Cerebellar cortex (tissue), 1 donor: Measurements from ENCODE around the gene TTYH3.

Source experiments
- DNase-seq: peaks from one replicate; pipeline ENCODE4 v3.0.0-alpha.2; 2015; ENCODE audit warnings: low spot score

The TTYH3 gene

DNA sequence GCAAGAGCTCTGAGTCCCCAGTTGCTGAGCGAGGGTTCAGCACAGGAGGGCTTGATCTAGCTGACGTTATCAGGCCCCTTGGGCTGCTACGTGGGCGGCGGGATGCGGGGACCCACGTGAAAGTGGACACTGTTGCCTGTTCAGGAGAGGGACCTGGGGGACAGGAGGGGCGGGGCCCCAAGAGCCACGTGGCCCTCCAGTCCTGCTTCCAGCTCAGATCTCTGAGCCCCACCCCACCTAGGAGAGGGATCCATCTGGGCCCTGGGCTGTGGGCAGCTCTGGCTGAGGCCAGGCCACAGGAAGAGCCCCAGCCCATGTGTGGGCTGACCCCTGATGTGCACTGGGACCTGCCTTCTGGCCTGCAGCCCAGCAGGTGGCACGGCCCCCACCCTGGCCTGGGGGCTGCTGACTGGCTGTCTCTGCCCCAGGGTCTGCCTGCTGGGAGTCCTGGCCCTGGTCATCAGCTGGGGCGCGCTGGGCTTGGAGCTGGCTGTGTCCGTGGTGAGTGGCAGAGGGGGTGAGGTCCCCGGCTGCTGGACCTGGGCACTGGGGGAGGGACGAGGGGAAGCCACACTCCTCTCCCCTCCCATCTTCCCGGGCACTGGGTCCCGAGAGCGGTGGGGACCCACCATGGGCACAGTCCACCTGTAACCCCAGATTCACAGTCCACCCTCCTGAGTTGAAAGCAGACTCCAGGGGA is 17.5 kb downstream of the TTYH3 start:
- DNase-seq: no peak

DNA sequence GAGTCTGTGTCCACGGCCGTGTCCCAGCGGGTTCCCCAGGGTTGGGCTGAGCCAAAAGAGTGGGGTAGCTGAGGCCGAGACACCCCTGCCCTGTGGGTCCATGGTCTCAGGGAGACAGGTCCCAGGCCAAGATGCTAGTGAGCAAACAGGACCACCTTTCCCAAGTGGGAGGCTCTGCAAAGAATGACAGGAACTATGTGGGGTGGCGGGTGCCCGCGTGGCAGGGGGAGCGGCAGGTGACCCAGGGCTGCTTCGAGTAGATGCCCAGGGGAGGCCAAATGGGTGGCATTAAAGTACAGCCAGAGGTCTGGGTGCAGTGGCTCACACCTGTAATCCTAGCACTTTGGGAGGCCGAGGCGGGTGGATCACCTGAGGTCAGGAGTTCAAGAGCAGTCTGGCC is 18.2 kb downstream of the TTYH3 start:
- no peak for DNase-seq

DNA sequence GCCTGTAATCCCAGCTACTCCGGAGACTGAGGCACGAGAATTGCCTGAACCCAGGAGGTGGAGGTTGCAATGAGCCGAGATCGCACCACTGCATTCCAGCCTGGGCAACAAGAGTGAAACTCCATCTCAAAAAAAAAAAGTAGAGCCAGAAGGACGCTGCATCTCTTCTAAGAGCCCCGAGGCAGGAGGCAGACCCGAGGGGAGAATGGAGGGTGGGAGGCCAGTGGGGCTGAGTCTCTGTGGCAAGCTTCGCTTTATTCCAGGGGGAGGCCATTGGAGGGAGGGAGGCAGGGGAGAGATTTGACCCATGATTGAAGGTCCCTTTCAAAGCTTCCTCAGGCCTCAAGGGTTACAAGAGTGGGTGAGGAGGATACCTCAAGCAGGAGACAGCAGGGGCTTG is 18.7 kb downstream of the TTYH3 start:
- DNase-seq: no peak

DNA sequence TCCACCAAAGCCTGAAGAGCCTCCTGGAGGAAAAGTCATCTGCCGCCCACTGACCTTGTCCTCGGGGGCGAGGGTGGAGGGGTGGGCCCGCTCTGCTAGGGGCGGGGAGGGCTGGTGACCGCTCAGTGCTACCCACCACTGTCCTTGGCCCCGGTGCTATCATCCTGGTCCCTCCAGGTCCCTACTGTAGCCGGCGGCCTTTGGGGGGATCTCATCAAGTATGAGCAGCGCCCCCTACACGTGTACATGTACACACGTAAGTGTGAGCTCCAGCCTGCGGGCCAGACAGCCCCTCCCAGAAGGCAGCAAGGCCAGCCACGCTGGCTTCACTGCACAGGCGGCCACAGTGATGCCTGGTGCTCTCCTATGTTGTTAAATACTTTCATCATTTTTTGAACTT is 19.6 kb downstream of the TTYH3 start:
- DNase-seq: peak; percentile 26

DNA sequence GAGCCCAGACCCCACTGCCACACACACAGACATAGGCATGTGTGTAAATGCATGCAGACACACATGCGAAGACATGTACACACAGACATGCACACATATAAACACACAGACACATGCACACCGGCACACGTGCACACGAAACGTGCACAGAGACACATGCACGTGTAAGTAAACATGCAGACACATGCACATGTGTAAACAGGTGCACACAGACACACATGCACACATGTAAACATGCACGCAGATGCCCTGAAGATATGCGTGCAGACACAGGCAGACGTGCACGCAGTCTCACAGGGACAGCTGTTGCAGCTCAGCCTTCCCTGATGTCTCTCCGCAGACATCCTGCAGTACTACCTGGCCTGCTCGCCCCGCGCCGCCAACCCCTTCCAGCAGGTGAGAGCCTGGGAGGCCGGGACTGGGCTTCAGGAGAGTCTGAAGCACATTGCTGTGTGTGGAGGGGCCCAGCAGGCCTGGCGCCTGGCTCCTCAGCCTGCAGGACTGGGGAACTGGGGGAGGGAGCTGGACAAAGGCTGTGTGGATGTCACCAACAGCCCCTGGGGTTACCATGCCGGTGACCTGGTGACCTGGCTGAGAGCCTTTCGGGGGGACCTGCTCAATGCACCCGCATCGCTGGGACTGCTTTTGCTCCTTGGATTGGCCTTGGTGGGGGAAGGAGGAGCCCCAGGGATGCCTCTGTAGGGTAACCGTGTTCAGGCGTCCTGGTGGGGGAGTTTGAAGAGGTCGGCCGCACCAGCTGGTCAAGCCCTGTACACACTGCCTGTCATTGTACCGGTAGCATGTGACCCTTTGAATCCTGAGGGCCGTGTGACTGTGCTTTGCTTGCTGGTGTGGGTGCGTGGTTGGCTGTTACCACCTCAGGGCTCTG is 20.3 kb downstream of the TTYH3 start:
- no peak for DNase-seq

DNA sequence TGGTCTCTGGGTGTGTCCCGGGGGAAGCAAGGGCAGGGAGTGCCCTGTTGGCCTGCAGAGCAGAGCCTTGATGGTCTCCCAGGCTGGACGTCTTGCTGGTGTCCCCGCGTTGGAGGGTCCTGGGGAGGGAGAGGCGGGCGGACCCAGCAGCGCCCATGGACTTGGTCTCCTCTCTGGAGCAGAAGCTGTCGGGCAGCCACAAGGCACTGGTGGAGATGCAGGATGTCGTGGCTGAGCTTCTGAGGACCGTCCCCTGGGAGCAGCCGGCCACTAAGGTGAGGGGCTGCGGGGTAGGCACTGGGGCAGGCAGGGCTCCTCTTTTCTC is 20.9 kb downstream of the TTYH3 start:
- DNase-seq: no peak

DNA sequence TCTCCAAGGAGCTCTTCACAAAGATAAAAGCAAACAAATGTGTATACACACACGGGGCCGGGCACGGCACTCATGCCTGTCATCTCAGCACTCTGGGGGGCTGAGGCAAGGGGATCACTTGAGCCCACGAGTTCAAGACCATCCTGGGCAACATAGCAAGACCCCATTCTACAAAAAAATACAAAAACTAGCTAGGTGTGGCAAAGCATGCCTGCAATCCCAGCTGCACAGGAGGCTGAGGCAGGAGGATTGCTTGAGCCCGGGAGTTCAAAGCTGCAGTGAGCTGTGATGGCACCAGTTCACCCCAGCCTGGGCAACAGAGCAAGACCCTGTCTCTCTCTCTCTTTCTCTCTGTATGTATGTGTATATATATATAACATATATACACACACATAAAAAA is 22.3 kb downstream of the TTYH3 start:
- DNase-seq: no peak

DNA sequence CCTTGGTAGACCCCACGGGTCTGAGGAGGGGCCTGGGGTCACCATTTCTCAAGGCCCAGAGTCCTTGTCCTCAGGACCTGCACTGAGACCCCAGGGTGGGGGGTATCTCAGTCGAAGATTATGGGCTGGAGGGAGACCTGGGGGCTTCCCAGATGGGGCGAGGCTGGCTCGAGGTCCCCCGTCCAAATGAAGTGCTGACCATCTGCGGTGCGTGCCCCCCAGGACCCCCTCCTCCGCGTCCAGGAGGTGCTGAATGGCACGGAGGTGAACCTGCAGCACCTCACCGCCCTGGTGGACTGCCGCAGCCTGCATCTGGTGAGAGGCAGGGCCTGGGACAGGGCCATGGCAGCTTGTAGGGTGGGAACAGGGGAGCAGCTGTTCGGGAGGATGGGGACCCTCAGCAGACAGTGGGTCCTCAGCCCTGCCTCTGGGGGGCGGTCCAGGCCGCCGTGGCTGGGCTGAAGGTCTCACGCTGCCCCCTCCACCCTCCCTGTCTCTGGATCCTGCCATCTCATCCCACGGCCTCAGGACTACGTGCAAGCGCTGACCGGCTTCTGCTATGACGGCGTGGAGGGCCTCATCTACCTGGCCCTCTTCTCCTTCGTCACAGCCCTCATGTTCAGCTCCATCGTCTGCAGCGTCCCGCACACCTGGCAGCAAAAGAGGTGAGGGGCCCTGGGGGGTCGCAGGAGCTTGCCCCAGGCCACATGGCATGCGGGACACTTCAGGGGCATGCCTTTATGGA is 24.3 kb downstream of the TTYH3 start:
- no peak for DNase-seq

DNA sequence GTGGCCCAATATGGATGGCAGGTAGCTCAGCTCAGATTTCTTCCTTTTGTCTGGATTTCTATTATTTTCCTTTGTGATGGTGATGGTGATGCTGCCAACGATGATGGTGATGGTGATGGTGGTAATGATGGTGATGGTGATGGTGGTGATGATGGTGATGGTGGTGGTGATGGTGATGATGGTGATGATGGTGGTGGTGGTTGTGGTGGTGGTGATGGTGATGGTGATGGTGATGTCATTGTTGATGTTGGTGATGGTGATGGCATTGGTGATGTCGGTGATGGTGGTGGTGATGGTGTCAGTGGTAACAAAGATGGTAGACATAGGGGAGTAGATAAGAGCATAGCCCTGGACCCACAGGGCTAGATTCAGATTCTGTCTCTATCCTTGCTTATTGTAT is 25.4 kb downstream of the TTYH3 start:
- DNase-seq: no peak

DNA sequence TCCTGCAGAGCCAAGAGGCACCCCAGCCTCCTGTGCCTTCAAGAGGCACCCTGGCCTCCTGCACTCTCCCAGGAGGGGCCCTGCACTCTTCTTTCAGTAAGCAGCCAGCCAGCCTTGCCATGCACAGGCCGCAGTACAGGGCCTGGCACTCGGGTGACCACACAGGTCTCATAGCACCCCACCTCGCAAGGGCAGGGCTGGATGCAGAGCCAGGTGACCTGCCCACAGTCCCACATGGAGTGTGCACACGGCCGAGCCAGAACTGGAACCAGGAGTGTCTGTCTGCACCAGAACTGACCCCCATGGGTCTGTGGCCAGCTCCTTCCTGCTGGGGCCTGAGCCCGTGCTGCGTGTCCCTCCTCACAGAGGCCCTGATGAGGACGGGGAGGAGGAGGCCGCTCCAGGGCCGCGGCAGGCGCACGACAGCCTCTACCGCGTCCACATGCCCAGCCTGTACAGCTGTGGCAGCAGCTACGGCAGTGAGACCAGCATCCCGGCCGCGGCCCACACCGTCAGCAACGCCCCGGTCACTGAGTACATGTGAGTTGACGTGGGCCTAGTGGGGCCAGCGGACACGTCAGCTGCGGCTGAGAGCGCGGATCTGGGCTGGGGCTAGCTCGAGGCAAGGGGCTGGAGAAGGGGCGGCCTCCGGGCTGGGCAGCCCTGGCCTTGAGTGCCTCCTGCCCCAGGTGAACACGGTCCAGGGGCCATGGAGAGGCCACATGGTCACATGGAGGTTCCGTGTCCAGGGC is 26.3 kb downstream of the TTYH3 start:
- no peak for DNase-seq

DNA sequence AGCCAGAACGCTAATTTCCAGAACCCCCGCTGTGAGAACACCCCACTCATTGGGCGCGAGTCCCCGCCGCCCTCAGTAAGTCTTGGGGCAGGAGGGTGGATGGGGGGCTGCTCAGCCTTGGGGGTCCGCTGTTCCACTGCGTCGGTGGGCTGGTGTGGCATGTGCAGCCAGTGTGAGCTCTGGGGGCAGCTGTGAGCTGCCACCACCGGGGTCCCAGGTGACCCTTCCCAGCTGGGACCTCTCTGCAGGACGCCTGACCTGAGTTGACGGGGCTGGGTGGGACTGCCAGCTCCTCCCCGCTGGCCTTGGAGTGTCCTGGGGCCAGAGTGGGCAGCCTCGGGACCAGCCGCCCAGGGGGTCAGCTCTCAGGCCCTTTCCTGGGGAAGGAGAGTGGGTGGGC is 27.2 kb downstream of the TTYH3 start:
- no peak for DNase-seq

DNA sequence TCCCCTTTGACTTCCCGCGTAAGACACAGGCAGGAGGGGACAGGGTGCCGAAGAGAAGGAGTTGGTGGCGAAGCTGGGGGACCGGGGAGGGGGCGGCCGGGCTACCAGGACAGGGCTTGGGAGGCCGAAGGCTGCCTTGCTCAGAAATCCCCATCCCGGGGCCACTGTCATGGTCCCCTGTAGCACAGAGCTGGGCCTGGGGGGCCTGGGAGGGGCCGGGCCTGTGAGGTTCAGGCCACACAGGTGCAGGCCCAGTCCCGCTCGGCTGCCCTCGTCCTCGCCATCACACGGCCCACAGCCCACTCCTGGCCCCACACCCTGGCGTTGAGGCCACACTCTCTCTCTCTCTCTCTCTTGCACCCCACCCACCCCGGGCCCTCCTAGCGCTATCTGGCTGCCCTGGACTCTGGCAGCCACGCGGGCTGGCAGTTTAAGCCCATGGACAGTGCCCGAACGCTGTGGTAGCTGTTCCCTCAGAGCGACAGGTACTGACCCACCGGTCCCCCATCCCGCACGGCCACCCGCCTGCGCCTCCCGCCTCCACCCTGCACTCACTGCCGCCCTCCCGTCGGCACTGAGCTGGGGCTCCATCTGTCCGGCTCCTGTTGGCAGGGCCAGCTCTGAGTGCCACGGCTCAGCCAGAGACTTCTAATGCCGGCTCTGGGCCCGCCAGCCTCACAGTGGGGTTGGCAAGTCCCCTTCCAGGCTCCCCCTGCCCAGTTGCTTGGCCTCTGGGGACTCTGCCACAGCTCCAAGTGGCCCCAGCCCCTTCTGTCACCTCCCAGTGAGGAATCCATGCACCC is 28.0 kb downstream of the TTYH3 start:
- DNase-seq: peak; percentile 65

DNA sequence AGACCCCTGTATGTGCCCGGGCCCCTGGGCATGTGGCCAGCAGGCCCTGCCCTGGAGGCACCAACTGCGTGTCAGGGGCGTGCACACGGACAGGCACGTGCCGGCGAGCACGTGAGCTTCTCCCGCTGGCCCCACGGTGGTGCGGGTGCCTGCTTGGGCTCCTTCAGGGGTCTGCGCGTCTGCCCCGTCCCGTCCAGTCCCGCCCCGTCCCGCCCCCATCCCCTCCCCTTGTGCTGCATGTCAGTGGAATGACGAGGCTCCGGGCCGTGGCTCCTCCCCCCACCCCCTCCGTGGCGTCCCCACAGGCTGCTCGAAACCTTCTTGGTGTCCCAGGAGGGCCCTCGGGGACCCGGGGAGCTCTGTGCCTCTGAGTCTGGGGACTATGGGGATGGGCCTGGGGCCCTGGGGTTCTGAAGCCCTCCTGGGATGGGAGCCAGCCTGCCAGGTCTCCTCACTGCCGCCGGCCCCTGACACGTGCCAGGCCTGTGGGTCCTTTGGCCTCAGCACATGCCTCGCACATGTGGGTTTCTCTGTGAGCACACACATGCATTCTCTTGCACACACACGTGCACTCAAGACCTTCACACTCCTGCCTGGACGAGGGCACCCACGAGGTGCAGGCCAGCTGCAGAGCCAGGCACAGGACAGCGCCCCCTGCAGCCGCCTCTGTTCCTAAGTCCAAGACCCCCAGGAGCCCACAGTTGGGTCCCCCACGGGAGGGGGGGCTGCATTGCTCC is 28.7 kb downstream of the TTYH3 start:
- DNase-seq: no peak

DNA sequence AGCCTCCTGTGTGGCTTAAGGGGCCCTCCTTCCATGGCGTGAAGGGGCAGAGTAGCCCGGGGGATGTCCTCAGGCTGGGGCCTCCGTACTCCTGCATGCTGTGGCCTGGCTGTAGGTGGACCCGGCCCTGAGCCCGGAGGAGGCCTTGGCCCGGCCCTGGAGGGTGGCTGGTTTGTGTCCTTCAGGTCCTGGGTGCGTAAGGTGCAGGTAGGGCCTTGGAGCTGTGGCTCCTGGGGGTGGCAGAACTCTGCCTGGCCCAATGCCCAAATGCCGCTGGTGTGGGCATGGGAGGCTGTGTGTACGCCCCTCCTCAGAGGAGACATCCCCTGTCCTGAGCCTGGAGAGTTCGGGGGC is 29.3 kb downstream of the TTYH3 start:
- no peak for DNase-seq

DNA sequence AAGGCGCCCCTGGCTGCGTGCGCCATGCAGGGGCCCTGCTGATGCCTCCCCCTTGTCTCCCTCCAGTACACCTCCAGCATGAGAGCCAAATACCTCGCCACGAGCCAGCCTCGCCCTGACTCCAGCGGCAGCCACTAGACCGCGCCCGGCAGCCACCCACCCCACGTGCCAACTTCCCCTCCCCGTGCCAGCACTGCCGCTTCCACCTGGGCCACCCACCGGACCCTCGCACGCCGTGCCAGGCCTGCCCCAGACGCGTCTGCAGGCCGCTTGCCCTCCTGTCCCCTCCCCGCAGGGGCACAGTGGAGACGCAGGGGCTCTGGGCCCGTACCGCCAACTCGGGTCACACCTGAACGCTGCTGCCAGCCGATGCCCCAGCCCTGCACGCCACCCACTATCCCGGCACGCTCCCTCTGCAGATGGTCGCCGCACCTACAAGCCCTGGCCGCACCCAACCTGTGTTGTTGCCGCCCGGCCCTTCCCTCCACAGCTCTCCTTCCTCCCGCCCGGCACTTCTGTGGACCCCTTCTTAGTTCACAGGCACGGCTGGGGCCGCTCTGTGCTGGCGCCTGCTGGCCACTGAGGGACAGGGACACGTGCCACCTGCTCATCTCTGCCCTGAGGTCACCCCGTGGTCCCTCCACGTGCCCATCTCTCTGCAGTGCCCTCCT is 30.0 kb downstream of the TTYH3 start:
- no peak for DNase-seq

DNA sequence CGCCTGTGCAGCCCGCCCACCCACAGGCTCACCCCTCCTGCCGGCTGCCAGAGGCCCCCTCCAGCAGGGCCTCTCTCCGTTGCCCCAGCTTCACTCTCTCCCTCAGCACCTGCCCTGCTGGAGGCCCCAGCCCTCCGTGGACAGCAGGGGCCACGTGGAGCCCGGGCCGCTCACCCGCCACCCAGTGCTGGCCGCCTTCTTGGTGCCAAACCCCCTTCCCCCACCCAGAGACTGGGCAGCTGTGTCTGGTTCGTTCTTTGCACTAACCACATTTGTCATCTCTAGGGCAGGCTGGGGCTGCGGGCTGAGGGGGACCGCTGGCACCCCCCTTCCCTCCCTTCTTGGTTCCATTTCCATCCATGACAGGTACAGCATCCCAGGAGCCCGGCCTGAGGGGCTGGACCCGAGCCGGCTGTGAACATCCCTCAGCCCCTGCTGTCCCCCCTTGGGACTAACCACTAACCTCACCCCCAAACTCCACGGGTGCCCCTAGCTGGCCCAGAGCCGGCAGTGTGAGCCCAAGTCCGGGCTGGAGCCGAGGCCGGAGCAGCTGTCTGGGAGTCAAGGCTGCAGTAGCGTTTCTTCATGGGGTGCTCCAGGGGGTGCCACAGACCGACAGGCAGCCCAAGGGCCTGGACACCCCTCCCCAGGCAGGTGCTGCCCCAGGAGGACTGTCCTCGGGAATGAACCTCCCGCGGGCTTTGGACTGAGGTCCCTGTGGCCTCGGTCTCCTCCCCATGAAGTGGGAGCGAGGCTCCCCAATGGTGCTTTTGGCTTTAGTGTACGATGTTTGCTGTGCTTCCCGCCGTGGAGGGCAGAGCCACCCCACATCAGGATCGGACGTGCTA is 30.7 kb downstream of the TTYH3 start:
- DNase-seq: no peak

DNA sequence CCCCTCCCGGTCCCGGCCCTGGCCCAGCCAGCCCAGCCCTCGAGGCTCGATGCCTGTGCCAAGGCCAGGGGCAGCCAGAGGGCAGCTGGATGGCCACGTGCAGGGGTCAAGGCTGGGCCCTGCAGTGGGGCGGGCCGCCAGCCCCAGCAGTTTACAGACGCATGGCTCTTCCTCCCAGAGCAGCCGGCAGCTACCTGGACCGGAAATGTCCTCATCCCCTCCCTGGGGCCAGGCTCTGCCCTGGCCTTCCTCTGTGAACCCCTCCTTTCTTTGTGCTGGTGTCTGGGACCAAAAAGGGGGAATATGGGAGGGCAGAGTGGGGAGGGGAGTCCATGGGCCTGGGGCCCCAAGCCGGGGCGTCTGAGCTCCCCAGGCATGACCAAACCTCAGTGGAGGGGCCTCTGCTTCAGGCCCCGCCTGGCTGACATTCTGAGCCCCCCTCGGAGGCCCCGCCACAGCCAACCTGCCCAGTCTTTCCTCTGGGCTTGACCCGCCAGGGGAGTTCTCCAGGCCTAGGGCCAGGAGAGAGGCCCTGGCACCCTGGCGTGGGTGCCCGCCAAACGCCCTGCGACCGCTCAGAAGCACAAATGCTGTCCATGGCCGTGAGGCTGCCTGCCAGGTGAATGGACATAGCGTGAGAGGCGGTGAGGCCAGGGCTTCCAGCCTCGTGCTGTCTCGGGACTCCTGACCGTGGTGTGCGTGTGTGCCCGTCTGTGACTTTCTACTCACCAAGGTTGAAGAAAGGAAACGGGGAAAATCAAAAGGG is 31.5 kb downstream of the TTYH3 start:
- no peak for DNase-seq

DNA sequence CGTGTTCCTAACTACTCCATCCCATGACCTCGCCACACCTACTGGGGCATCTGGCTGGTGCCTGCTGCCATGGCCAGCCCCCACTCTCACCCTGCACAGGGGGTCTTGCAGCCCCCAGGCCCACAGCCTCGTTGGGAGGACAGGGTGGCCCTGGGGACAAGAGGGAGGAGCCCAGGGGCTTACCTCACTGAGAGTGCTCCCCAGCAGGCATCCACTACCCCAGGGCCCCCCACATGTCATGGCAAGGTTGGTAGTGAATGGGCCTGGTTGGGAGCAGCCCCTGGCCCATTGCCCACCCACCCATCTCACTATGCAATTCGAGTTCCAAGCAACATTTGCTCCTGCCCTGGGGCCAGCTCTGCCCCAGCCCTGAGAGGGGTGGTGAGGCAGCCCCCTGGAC is 32.2 kb downstream of the TTYH3 start:
- DNase-seq: no peak
